Fibroblast of lung (primary cell): Measurements from ENCODE around the gene CCDC74A. TPM values are rescaled to one million over a fixed set of nuclear protein-coding genes. Genes with fewer than 3 reads are reported as not detected.
"Not testable (repeated sequence)": the region's sequence is repeated elsewhere in the genome, so short reads cannot be mapped to it uniquely, and the experiment has no call there.

Experiments used
- DNase-seq, 2 donors: peaks; one replicate each; pipeline versions ENCODE4 v3.0.0 to v3.0.0-alpha.2; 2010; ENCODE audit warnings: low read depth in 2 of 2
- H2AFZ ChIP-seq: 2 replicates; pipeline ENCODE4 v1.5.1; 2012; ENCODE audit warnings: low read length, control low read depth, inconsistent platforms
- H3K27ac ChIP-seq: 2 replicates; pipeline ENCODE4 v1.5.1; 2011; ENCODE audit warnings: low read length, control low read depth; ENCODE audit not compliant: insufficient read depth
- H3K27me3 ChIP-seq: 2 replicates; pipeline ENCODE4 v1.5.1; 2011; ENCODE audit warnings: mild to moderate bottlenecking, low read length; ENCODE audit not compliant: control insufficient read depth, insufficient read depth
- H3K36me3 ChIP-seq: 2 replicates; pipeline ENCODE4 v1.5.1; 2011; ENCODE audit warnings: low read length; ENCODE audit not compliant: control insufficient read depth, insufficient read depth
- H3K4me1 ChIP-seq: 2 replicates; pipeline ENCODE4 v1.5.1; 2011; ENCODE audit warnings: low read length; ENCODE audit not compliant: control insufficient read depth, insufficient read depth; ENCODE audit errors: extremely low read depth
- H3K4me2 ChIP-seq: 2 replicates; pipeline ENCODE4 v1.5.1; 2011; ENCODE audit warnings: low read length, control low read depth; ENCODE audit not compliant: insufficient read depth; ENCODE audit errors: extremely low read depth
- H3K4me3 ChIP-seq, 4 experiments: fragments of 200-600 bp in 1 of 4; sonication (generic) in 1 of 4; replicated peaks in 1 of 4; 2 replicates each; pipeline ENCODE4 v1.5.1; 2011 to 2016; ENCODE audit warnings: low read length in 4 of 4, low read depth in 3 of 4, mild to moderate bottlenecking in 3 of 4, control low read depth in 2 of 4, inconsistent platforms in 1 of 4, mixed read lengths in 1 of 4; ENCODE audit not compliant: insufficient read depth in 1 of 4; ENCODE audit errors: control extremely low read depth in 1 of 4
- H3K79me2 ChIP-seq: 2 replicates; pipeline ENCODE4 v1.5.1; 2012; ENCODE audit warnings: mild to moderate bottlenecking, low read length, inconsistent platforms; ENCODE audit not compliant: control insufficient read depth, insufficient read depth
- H3K9ac ChIP-seq: 2 replicates; pipeline ENCODE4 v1.5.1; 2011; ENCODE audit warnings: mild to moderate bottlenecking, low read length, control low read depth; ENCODE audit not compliant: insufficient read depth
- H3K9me3 ChIP-seq: 2 replicates; pipeline ENCODE4 v1.5.1; 2012; ENCODE audit warnings: low read depth, low read length; ENCODE audit not compliant: control insufficient read depth, insufficient read depth
- H4K20me1 ChIP-seq: 2 replicates; pipeline ENCODE4 v1.5.1; 2011; ENCODE audit warnings: low read length; ENCODE audit not compliant: control insufficient read depth, insufficient read depth; ENCODE audit errors: extremely low read depth
- CTCF ChIP-seq, 2 donors: IDR thresholded peaks in 1 of 2; conservative IDR thresholded peaks in 1 of 2; 1 replicate in 1 of 2; 2 replicates in 1 of 2; pipeline ENCODE4 v1.5.1; 2011 to 2012; ENCODE audit warnings: low read length in 2 of 2, control low read depth in 1 of 2, inconsistent platforms in 1 of 2, low read depth in 1 of 2, mild to moderate bottlenecking in 1 of 2
- EZH2 ChIP-seq: IDR thresholded peaks from 2 replicates; pipeline ENCODE4 v1.5.1; 2012; ENCODE audit warnings: low read length, control low read depth, mild to moderate bottlenecking; ENCODE audit errors: missing control alignments
- polyA plus RNA-seq, 2 donors: library from polyadenylated mRNA; depleted of rRNA in 1 of 2; stranded (reverse) in 1 of 2; unstranded in 1 of 2; fragments of >200 nt; gene quantifications; 2 replicates each; pipeline ENCODE4 v1.2.1, GENCODE V29; 2011 to 2012; ENCODE audit warnings: missing spikeins in 1 of 2
- total RNA-seq: library from RNA; depleted of rRNA; stranded (reverse); fragments of >200 nt; gene quantifications from 2 replicates; pipeline ENCODE4 v1.2.1, GENCODE V29; 2014

Gene CCDC74A
- total and polyA plus RNA-seq, 2 donors (not counting 1 experiment from before 2014, with no cell fraction given) = 5.9 to 6.5 TPM

GRCh38 chr2:131491469-131491836 is 36.2 kb upstream of the CCDC74A start:
- peak overlapping the region; percentile 19 for H2AFZ ChIP-seq
- H3K4me3 ChIP-seq = peak overlapping the region; percentile 27 to 92 (median 48)
- H3K79me2 ChIP-seq = peaks cover 52% of the 10 kb centered on the region
- peak overlapping the region; percentile 58 for H3K4me2 ChIP-seq
- not testable (repeated sequence) for H4K20me1 ChIP-seq, H3K27ac ChIP-seq, H3K9ac ChIP-seq, H3K9me3 ChIP-seq, H3K36me3 ChIP-seq, H3K27me3 ChIP-seq, H3K4me1 ChIP-seq, DNase-seq

GRCh38 chr2:131492015-131492417 is 35.7 kb upstream of the CCDC74A start, which contains the start of gene MZT2A:
MZT2A (minus strand) TSS chr2:131492397; CDS start chr2:131492376, 21 bp downstream.
- not testable (repeated sequence) for H4K20me1 ChIP-seq, H3K36me3 ChIP-seq, H3K4me1 ChIP-seq, H3K27me3 ChIP-seq, DNase-seq, H3K9me3 ChIP-seq
- H3K27ac ChIP-seq = peak within 1 kb of the TSS; percentile 71
- H3K79me2 ChIP-seq = peaks cover 58% of the 10 kb centered on the region
- H3K4me2 ChIP-seq = peak within 1 kb of the TSS; percentile 73
- peak within 1 kb of the TSS; percentile 83 for H2AFZ ChIP-seq
- peak within 1 kb of the TSS; percentile 85 for H3K9ac ChIP-seq
- peak within 1 kb of the TSS; percentile 79 to 94 (median 89) for H3K4me3 ChIP-seq

- peak; percentile 87 to 91 for DNase-seq
- TF ChIP-seq CTCF (conservative IDR thresholded peaks at IDR 0.05 in 1 of 2, IDR thresholded peaks at IDR 0.05 in 1 of 2; ENCODE audit: low read depth in 1 of 2, low read length in 2 of 2) = peak; percentile 68 to 76
- no peak for TF ChIP-seq EZH2
- Histone ChIP-seq H3K79me2 (peaks cover 60% of the 10 kb centered on the region), H4K20me1 (no peaks in the 10 kb centered on the region), H3K4me1 (no peaks in the 10 kb centered on the region), H2AFZ (peak overlapping the region; percentile 83), H3K36me3 (peaks cover 2% of the 10 kb centered on the region), H3K27ac (peak overlapping the region; percentile 71), H3K4me2 (peak overlapping the region; percentile 59), H3K9me3 (no peaks in the 10 kb centered on the region), H3K9ac (peak overlapping the region; percentile 85), H3K4me3 (peak overlapping the region; percentile 79 to 94 (median 89)), H3K27me3 (no peaks in the 10 kb centered on the region)
Observed at GRCh38 chr2:131492418-131493198, 35.1 kb upstream of the CCDC74A start.
